ENCODE measurements around the gene E2F3.
A peak's percentile ranks its signal among the peaks of the same experiment; 100 is the strongest.

Gene E2F3

DNA sequence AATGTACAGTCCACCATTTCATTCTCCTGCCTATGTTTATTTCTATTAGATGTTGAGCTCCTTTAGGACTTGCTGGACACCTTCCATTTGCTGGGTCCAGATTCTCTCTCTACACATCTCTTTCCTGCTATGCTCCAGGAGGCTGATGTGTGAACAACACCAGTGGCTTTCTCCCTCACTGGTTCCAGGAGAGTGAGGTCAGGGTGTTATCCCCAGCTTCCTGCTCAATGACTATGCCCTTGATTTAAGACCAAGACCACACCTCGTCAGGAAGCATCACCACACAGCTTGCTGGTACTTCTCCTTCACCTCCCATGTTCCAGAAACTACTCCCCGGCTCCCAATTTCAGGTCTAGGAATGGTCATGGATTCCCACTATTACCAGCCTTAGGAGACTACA, 31.3 kb upstream of the E2F3 start:
- Histone ChIP-seq H3K27ac (ENCODE audit: low read depth, low read length) (no peak overlapping the region), H3K27me3 (ENCODE audit: control insufficient read depth, insufficient read depth, low read length) (no peaks in the 10 kb centered on the region), H3K4me1 (ENCODE audit: control insufficient read depth, insufficient read depth, low read length) (peaks cover 4% of the 10 kb centered on the region; the same call in 1 of the 2 replicates), H3K36me3 (ENCODE audit: control insufficient read depth, insufficient read depth, low read length) (no peaks in the 10 kb centered on the region), H3K9me3 (ENCODE audit: control insufficient read depth, insufficient read depth, low read depth, low read length) (no peaks in the 10 kb centered on the region), H3K4me3 (ENCODE audit: low read depth, low read length) (no peak overlapping the region), H3K9ac (ENCODE audit: low read length) (no peak overlapping the region)

DNA sequence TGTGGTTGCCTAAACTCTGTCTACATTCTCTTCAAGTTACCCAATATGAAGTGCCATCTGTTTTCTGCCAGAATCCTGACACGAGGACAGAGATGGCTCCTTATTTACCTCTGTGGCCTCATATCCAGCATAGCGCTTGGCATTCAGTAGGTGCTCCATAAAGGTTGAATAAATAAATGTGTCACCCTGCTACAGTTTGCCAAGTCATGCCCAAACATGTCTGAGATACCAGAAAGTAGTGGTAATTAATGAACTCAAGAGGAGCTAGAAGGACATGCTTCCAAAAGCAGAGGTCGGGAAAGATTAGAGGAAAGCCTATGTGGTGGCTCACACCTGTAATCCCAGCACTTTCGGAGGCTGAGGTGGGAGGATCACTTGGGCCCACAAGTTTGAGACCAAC, 30.9 kb upstream of the E2F3 start:
- H3K9me3 ChIP-seq (ENCODE audit: control insufficient read depth, insufficient read depth, low read depth, low read length) = no peaks in the 10 kb centered on the region
- H3K4me1 ChIP-seq (ENCODE audit: control insufficient read depth, insufficient read depth, low read length) = peaks cover 4% of the 10 kb centered on the region; the same call in 1 of the 2 replicates
- H3K4me3 ChIP-seq (ENCODE audit: low read depth, low read length) = no peak overlapping the region
- H3K27me3 ChIP-seq (ENCODE audit: control insufficient read depth, insufficient read depth, low read length) = no peaks in the 10 kb centered on the region
- no peaks in the 10 kb centered on the region for H3K36me3 ChIP-seq (ENCODE audit: control insufficient read depth, insufficient read depth, low read length)
- H3K9ac ChIP-seq (ENCODE audit: low read length) = no peak overlapping the region
- no peak overlapping the region for H3K27ac ChIP-seq (ENCODE audit: low read depth, low read length)

DNA sequence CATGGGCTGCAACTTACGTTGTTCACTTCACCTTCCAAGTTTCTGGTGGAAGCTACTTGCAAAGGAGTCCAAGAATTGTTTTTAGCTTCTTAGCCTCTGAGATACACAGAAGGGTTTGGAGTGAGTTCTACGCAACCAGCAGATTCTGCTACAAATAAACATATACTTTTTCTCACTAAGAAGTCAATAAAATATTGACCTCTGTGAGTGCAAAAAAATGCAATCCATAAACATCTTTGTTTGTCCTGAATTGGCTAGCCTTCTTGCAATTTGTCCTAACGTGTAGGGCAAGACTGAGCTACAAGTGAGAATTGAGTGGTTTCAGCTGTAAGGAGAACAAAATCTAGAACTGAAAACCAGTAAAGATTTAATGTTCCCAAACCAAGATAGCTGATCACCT, 26.2 kb upstream of the E2F3 start:
- Histone ChIP-seq H3K9me3 (ENCODE audit: control insufficient read depth, insufficient read depth, low read depth, low read length) (no peaks in the 10 kb centered on the region), H3K27ac (ENCODE audit: low read depth, low read length) (no peak overlapping the region), H3K36me3 (ENCODE audit: control insufficient read depth, insufficient read depth, low read length) (no peaks in the 10 kb centered on the region), H3K4me3 (ENCODE audit: low read depth, low read length) (no peak overlapping the region), H3K27me3 (ENCODE audit: control insufficient read depth, insufficient read depth, low read length) (no peaks in the 10 kb centered on the region), H3K9ac (ENCODE audit: low read length) (no peak overlapping the region), H3K4me1 (ENCODE audit: control insufficient read depth, insufficient read depth, low read length) (no peaks in the 10 kb centered on the region)

DNA sequence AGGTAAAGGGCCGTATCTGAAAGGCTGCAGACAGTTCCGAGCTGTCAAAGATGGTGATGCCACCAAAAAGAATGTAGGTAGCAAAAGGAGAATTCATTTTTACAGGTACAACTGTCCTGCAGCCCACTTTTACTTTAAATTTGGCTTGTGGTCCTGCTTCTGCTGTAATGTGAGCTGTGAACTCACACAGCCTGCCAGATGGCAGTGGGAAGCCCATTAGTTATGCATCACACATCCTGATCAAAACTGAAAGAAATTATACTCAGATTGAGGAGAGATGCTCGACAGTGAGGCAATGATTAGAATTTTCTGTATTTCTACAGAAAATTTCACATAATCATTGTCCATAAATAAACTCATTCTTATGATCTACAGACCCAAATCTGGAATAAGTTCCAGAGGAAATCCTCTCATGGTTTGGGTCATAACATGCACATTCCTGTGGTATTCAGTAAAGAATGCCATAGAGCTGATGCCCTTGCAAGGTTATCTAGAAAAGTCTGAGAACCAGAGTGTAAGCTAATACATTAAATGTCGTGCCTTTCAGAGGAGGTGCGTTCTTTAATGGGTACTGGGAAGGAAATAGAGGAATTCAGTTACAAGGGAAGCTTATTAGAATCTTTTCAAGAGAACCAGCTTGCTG, 23.9 kb upstream of the E2F3 start:
- Histone ChIP-seq H3K9me3 (ENCODE audit: control insufficient read depth, insufficient read depth, low read depth, low read length) (peaks cover 10% of the 10 kb centered on the region), H3K4me1 (ENCODE audit: control insufficient read depth, insufficient read depth, low read length) (no peaks in the 10 kb centered on the region), H3K27me3 (ENCODE audit: control insufficient read depth, insufficient read depth, low read length) (no peaks in the 10 kb centered on the region), H3K36me3 (ENCODE audit: control insufficient read depth, insufficient read depth, low read length) (no peaks in the 10 kb centered on the region), H3K9ac (ENCODE audit: low read length) (no peak overlapping the region), H3K4me3 (ENCODE audit: low read depth, low read length) (no peak overlapping the region), H3K27ac (ENCODE audit: low read depth, low read length) (no peak overlapping the region)

DNA sequence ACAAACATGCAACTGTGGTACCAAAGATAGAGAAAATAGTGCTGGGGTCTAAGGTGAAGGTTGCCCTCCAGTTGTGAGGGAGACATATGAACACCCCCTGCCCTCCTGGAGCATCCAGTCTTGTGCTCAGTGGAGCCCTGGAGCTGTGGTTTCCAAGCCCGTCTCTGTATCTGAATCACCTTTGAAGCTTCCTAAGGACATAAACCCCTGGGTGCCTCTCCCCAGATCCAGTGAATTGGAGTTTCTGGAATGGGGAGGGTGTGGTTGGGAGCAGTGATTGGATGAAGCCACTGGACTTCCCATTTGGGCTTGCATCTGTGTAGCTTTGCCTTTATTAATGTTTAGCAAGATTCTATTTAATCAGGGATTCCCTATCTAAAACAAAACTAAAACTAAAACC, 22.4 kb upstream of the E2F3 start:
- no peak overlapping the region for H3K4me3 ChIP-seq (ENCODE audit: low read depth, low read length)
- no peaks in the 10 kb centered on the region for H3K27me3 ChIP-seq (ENCODE audit: control insufficient read depth, insufficient read depth, low read length)
- H3K27ac ChIP-seq (ENCODE audit: low read depth, low read length) = no peak overlapping the region
- peaks cover 10% of the 10 kb centered on the region for H3K9me3 ChIP-seq (ENCODE audit: control insufficient read depth, insufficient read depth, low read depth, low read length)
- H3K4me1 ChIP-seq (ENCODE audit: control insufficient read depth, insufficient read depth, low read length) = no peaks in the 10 kb centered on the region
- H3K9ac ChIP-seq (ENCODE audit: low read length) = no peak overlapping the region
- H3K36me3 ChIP-seq (ENCODE audit: control insufficient read depth, insufficient read depth, low read length) = no peaks in the 10 kb centered on the region

DNA sequence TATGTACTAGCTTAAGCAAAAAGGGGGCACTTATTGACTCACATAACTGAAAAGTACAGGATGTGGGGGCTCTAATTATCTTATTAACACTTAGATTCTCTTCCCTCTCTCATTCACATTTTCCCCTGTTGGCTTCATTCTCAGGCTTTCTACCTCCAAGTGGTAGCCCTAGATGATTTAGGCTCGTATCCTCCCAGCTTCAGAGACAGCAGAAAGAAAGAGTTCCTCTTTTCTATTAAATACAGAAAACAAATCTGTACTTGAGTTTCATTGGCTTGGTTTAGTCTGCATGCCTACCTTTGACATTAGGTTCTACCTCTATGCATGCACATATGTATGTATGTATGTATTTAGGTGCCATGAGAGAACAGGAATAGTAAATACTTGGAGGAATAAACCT, 15.5 kb upstream of the E2F3 start:
- H3K4me1 ChIP-seq (ENCODE audit: control insufficient read depth, insufficient read depth, low read length) = no peaks in the 10 kb centered on the region
- no peak overlapping the region for H3K4me3 ChIP-seq (ENCODE audit: low read depth, low read length)
- H3K27ac ChIP-seq (ENCODE audit: low read depth, low read length) = no peak overlapping the region
- peaks cover 5% of the 10 kb centered on the region for H3K9me3 ChIP-seq (ENCODE audit: control insufficient read depth, insufficient read depth, low read depth, low read length)
- H3K27me3 ChIP-seq (ENCODE audit: control insufficient read depth, insufficient read depth, low read length) = no peaks in the 10 kb centered on the region
- no peak overlapping the region for H3K9ac ChIP-seq (ENCODE audit: low read length)
- no peaks in the 10 kb centered on the region for H3K36me3 ChIP-seq (ENCODE audit: control insufficient read depth, insufficient read depth, low read length)

DNA sequence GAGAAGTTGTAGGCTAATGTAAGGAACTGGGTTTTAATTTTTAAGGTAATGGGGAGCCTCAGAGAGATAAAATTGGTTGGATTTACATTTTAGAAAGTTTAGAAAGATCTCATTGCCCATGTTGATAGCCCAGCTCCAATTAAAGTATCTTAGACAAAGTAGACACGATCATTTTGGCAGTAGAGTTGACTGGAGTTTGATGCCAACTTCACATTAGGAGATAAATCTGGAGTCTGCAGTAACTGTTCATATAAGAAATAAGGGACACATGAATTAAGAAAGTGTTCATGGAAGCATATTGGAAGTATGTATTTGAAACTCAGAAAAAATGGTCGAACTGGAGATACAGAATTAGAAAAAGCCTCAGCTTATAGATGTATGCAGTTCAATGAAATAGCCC, 12.6 kb upstream of the E2F3 start:
- Histone ChIP-seq H3K9me3 (ENCODE audit: control insufficient read depth, insufficient read depth, low read depth, low read length) (no peaks in the 10 kb centered on the region), H3K27me3 (ENCODE audit: control insufficient read depth, insufficient read depth, low read length) (no peaks in the 10 kb centered on the region), H3K4me1 (ENCODE audit: control insufficient read depth, insufficient read depth, low read length) (no peaks in the 10 kb centered on the region), H3K27ac (ENCODE audit: low read depth, low read length) (no peak overlapping the region), H3K36me3 (ENCODE audit: control insufficient read depth, insufficient read depth, low read length) (no peaks in the 10 kb centered on the region), H3K4me3 (ENCODE audit: low read depth, low read length) (no peak overlapping the region), H3K9ac (ENCODE audit: low read length) (no peak overlapping the region)

DNA sequence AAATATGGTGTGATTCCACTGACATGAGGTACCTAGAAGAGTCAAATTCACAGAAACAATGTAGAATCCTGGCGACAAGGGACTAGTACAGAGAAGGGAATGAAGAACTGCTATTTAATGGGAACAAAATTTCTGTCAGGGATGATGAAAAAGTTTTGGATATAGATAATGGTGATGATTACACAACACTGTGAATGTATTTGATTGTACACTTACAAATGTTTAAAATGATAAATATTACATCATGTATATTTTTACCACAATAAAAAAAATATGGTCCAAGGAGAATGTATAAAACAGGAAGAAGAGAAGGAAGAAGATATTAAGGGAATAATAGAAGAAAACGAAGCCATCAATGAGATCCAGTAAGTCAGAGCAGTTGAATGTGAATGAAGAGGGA, 8.4 kb upstream of the E2F3 start:
- H3K4me1 ChIP-seq (ENCODE audit: control insufficient read depth, insufficient read depth, low read length) = no peaks in the 10 kb centered on the region
- H3K27ac ChIP-seq (ENCODE audit: low read depth, low read length) = no peak overlapping the region
- H3K36me3 ChIP-seq (ENCODE audit: control insufficient read depth, insufficient read depth, low read length) = no peaks in the 10 kb centered on the region

DNA sequence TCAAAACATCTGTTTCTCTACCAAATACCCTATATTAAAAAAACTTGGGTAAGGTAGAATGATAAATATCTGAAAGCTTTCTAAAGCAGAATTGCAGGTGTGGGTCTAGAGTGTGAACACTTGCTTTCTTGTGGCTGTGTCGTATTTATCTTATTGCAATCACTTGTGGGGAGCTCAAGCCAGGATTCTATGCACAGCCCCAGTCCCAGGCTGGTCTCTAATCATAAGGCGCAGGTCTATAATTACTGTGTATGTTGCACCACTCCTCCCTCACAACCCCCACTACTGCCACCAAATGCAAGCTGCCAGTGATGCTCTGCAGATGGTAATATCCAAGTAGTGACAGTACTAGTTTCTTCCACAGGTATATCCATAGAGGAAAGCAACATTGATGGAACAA, 2.2 kb upstream of the E2F3 start:
- Histone ChIP-seq H3K4me3 (ENCODE audit: low read depth, low read length) (no peak overlapping the region), H3K4me1 (ENCODE audit: control insufficient read depth, insufficient read depth, low read length) (no peaks in the 10 kb centered on the region), H3K27ac (ENCODE audit: low read depth, low read length) (no peak overlapping the region), H3K9me3 (ENCODE audit: control insufficient read depth, insufficient read depth, low read depth, low read length) (no peaks in the 10 kb centered on the region), H3K9ac (ENCODE audit: low read length) (no peak overlapping the region), H3K27me3 (ENCODE audit: control insufficient read depth, insufficient read depth, low read length) (no peaks in the 10 kb centered on the region), H3K36me3 (ENCODE audit: control insufficient read depth, insufficient read depth, low read length) (no peaks in the 10 kb centered on the region)

More for the DNA sequence above, 8.4 kb upstream of the E2F3 start:
- Histone ChIP-seq H3K27me3 (ENCODE audit: control insufficient read depth, insufficient read depth, low read length) (no peaks in the 10 kb centered on the region), H3K9ac (ENCODE audit: low read length) (no peak overlapping the region), H3K9me3 (ENCODE audit: control insufficient read depth, insufficient read depth, low read depth, low read length) (no peaks in the 10 kb centered on the region), H3K4me3 (ENCODE audit: low read depth, low read length) (no peak overlapping the region)

DNA sequence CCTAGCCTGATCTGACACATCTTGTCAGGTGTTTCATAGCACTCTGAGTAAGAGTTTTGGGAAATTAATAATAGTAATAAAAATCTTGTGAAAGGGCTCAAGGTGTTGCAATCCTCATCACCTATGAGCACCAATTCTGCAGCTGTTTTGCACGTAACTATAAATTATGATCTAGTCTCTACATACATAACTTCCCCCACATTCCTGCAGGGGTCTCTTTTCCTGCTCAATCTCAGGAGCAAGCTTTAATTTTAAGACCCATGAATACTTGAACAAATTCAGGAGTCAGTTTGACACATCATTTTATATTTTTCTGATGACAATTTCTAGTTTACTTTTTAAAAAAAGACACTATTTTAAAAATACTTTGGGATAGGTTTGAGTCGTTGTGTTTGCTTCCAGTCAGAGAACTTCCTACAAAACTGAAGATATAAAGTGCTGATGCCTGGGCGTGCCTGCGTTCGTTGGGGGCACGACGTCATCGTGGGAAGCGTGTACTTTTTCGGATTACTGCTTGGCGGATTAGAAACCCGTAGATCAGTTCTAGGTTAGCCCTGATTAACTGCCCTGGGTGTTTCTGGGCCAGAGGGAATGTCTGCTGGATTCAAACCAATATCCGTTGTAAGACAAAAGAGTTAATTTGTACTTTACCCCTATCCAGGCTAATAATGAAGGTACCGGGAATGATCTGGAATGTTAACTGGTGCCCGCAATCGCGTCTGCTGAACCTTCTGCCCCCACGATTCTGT, 1.0 kb upstream of the E2F3 start:
- no peaks in the 10 kb centered on the region for H3K4me1 ChIP-seq (ENCODE audit: control insufficient read depth, insufficient read depth, low read length)
- H3K27ac ChIP-seq (ENCODE audit: low read depth, low read length) = no peak overlapping the region
- no peaks in the 10 kb centered on the region for H3K27me3 ChIP-seq (ENCODE audit: control insufficient read depth, insufficient read depth, low read length)
- H3K9me3 ChIP-seq (ENCODE audit: control insufficient read depth, insufficient read depth, low read depth, low read length) = no peaks in the 10 kb centered on the region
- H3K4me3 ChIP-seq (ENCODE audit: low read depth, low read length) = peak overlapping the region; percentile 70
- H3K9ac ChIP-seq (ENCODE audit: low read length) = peak overlapping the region; percentile 59
- H3K36me3 ChIP-seq (ENCODE audit: control insufficient read depth, insufficient read depth, low read length) = no peaks in the 10 kb centered on the region; the same call in 1 of the 2 replicates

DNA sequence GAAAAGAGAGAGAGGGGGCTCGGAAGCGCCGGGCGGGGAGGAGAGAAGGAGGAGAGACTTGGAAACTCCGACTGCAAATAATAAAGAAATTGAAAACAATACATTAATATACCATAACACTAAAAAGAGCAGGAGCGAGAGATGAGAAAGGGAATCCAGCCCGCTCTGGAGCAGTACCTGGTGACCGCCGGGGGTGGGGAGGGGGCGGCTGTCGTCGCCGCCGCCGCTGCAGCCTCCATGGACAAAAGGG, 338 bp downstream of the E2F3 start:
- Histone ChIP-seq H3K9me3 (ENCODE audit: control insufficient read depth, insufficient read depth, low read depth, low read length) (no peaks in the 10 kb centered on the region), H3K36me3 (ENCODE audit: control insufficient read depth, insufficient read depth, low read length) (peaks cover 13% of the 10 kb centered on the region), H3K4me1 (ENCODE audit: control insufficient read depth, insufficient read depth, low read length) (no peaks in the 10 kb centered on the region; the same call in 1 of the 2 replicates), H3K27me3 (ENCODE audit: control insufficient read depth, insufficient read depth, low read length) (no peaks in the 10 kb centered on the region), H3K9ac (ENCODE audit: low read length) (peak overlapping the region; percentile 93), H3K4me3 (ENCODE audit: low read depth, low read length) (peak overlapping the region; percentile 74), H3K27ac (ENCODE audit: low read depth, low read length) (peak overlapping the region; percentile 99)
